Pancreas (tissue), 10 donors: Measurements from ENCODE around the gene PFAS. TPM values are rescaled to one million over a fixed set of nuclear protein-coding genes. Genes with fewer than 3 reads are reported as not detected.

Experiments used
- ATAC-seq, 4 donors: fragments of 200-7000 bp; cut with Tn5 transposase; one replicate each; pipeline versions ENCODE4 v1.8.0 to v1.9.1; 2020; ENCODE audit warnings: mild to moderate bottlenecking in 4 of 4, moderate library complexity in 4 of 4
- DNase-seq, 6 donors: peaks; one replicate each; pipeline ENCODE4 v3.0.0-alpha.2; 2020
- FAIRE-seq: peaks from 2 replicates; lab custom pipeline; 2012; peaks lifted over from hg19 to GRCh38; lab: Jason Lieb, UNC
- H3K27ac ChIP-seq, 4 donors: fragments of 200-600 bp; sonication (generic); 1 replicate in 3 of 4; 2 replicates in 1 of 4; pipeline versions ENCODE4 v1.5.0 to v1.8.0; 2020
- H3K27me3 ChIP-seq, 4 donors: fragments of 200-600 bp; one replicate each; pipeline ENCODE4 v1.8.0; 2021
- H3K36me3 ChIP-seq, 3 donors: fragments of 200-600 bp; sonication (generic) in 1 of 3; one replicate each; pipeline versions ENCODE4 v1.5.0 to v1.8.0; 2020 to 2021
- H3K4me1 ChIP-seq, 3 donors: fragments of 200-600 bp; one replicate each; pipeline ENCODE4 v1.8.0; 2021
- H3K4me3 ChIP-seq, 4 donors: fragments of 200-600 bp; sonication (generic) in 2 of 4; one replicate each; pipeline versions ENCODE4 v1.5.0 to v1.8.0; 2020 to 2021
- H3K9me3 ChIP-seq, 4 donors: fragments of 200-600 bp; one replicate each; pipeline ENCODE4 v1.8.0; 2021
- CTCF ChIP-seq, 4 donors: fragments of 200-600 bp; sonication (generic) in 3 of 4; IDR thresholded peaks; one replicate each; pipeline versions ENCODE4 v1.5.0 to v1.8.0; 2021; ENCODE audit warnings: antibody characterized with exemption in 4 of 4
- WGBS, 2 donors: extraction: QIAGEN DNeasy Blood & Tissue Kit; methylation state at CpG; one replicate each; pipeline ENCODE4 v1.1.7; 2013; 5-methylcytosine and 5-hydroxymethylcytosine counted together
- intact Hi-C, 3 donors: fragments of 100-400 bp; cut with DNase I; formaldehyde crosslinking; loops; one replicate each; pipeline versions ENCODE4 v1.11.1 to v1.14.2; 2022
- polyA plus RNA-seq, 2 donors: library from polyadenylated mRNA; stranded (reverse); fragments of 200-250 nt; gene quantifications; one replicate each; pipeline ENCODE4 v1.2.3, GENCODE V29; 2013
- total RNA-seq, 6 donors: library from RNA; stranded (reverse); fragmentation: NEBNext Ultra II Directional in 4 of 6; extraction: Animal tissue kit (Norgen Biotek cat#: 25700) in 4 of 6; gene quantifications; one replicate each; pipeline versions ENCODE4 v1.2.1 to v1.2.4, GENCODE V29; 2021 to 2023
- donor health status: healthy with polysubstance abuse.
- donor health status: DM: no; HTN: no; CAD: no; lungs with moderate emphysema.
- donor health status: DM: no; HTN: no; CAD: no.
- donor health status: control.
- donor health status: control.
- donor health status: Bipolar disorder and iron deficiency.
- donor health status: DM: yes; HTN: yes; CAD: no.
- donor health status: DM: no; HTN: no; CAD: no.
- donor health status: DM: no; HTN: no; CAD: no.
- donor health status: DM: yes; HTN: yes; CAD: no.

PFAS gene
- total and polyA plus RNA-seq, 8 donors = 11.5 to 21.4 (median 18.7) TPM

GRCh38 chr17:8312251-8312650 lies 63.2 kb downstream of the PFAS start:
- no peak for TF ChIP-seq CTCF (IDR thresholded peaks at IDR 0.05)
- H3K4me3 ChIP-seq = no peak overlapping the region
- FAIRE-seq (no peak), ATAC-seq (no peak), DNase-seq (peak in 1 of 6 donors; percentile 58)
- intact Hi-C loops = no loop called here
- H3K4me1 ChIP-seq = no peaks in the 10 kb centered on the region
- H3K27me3 ChIP-seq = no peaks in the 10 kb centered on the region
- no peak overlapping the region for H3K27ac ChIP-seq
- H3K36me3 ChIP-seq = no peaks in the 10 kb centered on the region
- WGBS, 2 donors = 53 to 59% methylated on average over 13 of the region's 13 CpGs
- H3K9me3 ChIP-seq = no peaks in the 10 kb centered on the region

DNA sequence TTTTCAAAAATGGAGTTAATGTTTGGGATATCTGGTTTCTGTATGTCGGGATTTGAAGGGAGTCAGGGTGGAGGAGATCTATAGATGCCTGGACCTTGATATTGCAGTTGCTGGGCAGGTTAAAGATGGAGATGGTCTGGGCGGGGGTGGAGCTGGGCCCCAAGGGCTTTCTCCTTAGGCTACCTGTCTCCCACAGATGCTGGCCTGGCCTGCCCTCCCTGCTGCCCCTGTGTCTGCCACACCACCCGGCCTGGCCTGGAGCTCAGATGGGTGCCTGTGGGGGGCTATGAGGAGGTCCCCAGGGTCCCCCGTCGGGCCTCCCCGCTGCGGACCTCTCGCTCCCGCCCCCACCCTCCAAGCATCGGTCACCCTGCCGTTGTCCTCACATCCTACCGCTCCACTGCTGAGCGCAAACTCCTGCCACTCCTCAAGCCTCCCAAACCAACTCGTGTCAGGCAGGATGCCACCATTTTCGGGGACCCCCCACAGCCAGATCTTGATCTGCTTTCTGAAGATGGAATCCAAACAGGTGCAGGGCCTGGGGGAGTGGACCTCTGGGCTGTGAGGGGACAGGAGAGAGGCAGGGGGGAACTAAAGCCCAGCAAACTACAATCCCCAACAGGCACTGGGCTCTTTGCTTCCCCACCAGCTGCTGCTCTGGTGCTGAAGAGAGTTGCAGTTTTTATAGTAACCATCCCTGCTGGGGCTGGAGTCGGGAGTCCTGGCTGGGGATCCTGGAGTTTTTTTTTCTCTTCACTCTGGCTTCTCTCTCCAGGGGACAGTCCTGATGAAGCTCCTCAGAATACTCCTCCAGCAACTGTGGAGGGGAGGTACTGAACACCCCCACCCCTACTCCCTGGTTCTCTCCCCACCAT lies 63.9 kb downstream of the PFAS start:
- Histone ChIP-seq H3K27me3 (no peaks in the 10 kb centered on the region), H3K9me3 (no peaks in the 10 kb centered on the region), H3K4me3 (no peak overlapping the region), H3K36me3 (no peaks in the 10 kb centered on the region), H3K4me1 (no peaks in the 10 kb centered on the region), H3K27ac (no peak overlapping the region)
- DNase-seq (peak in 1 of 6 donors; percentile 39), ATAC-seq (no peak), FAIRE-seq (no peak)
- WGBS, 2 donors = 33 to 49% methylated on average over 14 to 16 of the region's 16 CpGs
- intact Hi-C loops = no loop called here
- no peak for TF ChIP-seq CTCF (IDR thresholded peaks at IDR 0.05)

- H3K27me3 ChIP-seq = no peaks in the 10 kb centered on the region
- no peak for TF ChIP-seq CTCF (IDR thresholded peaks at IDR 0.05)
- no peaks in the 10 kb centered on the region for H3K4me1 ChIP-seq
- peak in 1 of 6 donors; percentile 42 for DNase-seq
- ATAC-seq = peak in 3 of 4 donors; percentile 54 to 63 (median 59)
- H3K27ac ChIP-seq = no peak overlapping the region
- no peaks in the 10 kb centered on the region for H3K36me3 ChIP-seq
- peak overlapping the region in 1 of 4 donors; percentile 7 for H3K4me3 ChIP-seq
- H3K9me3 ChIP-seq = no peaks in the 10 kb centered on the region
- 15% methylated on average over 24 to 29 of the region's 29 CpGs for WGBS, 2 donors
- FAIRE-seq = no peak
- intact Hi-C loops = no loop called here
Measured at GRCh38 chr17:8314797-8315763, 66.0 kb downstream of the PFAS start.

DNA sequence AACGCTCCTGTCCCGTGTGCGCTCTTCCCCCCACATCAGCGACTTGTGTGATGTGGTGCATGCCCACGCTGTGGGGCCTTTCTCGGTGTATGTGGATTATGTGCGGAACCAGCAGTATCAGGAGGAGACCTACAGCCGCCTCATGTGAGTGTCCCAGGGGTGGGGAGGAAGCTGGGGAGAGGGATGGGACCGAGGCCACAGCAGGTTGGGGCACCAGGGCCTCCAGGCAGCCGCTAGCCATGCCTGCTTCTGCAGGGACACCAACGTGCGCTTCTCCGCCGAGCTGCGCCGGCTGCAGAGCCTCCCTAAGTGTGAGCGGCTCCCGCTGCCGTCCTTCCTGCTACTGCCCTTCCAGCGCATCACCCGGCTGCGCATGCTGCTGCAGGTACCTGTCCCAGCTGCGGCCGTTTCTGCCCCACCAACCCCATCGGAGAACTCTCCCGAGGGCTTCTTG lies 66.7 kb downstream of the PFAS start:
- peak in 2 of 4 donors; percentile 19 to 24 for ATAC-seq
- H3K4me3 ChIP-seq = no peak overlapping the region
- no peak for TF ChIP-seq CTCF (IDR thresholded peaks at IDR 0.05)
- H3K27me3 ChIP-seq = no peaks in the 10 kb centered on the region
- peak in 1 of 6 donors; percentile 67 for DNase-seq
- no peak overlapping the region for H3K27ac ChIP-seq
- 46 to 52% methylated on average over 23 to 26 of the region's 26 CpGs for WGBS, 2 donors
- H3K36me3 ChIP-seq = no peaks in the 10 kb centered on the region
- no peaks in the 10 kb centered on the region for H3K4me1 ChIP-seq
- H3K9me3 ChIP-seq = no peaks in the 10 kb centered on the region
- intact Hi-C loops = no loop called here
- no peak for FAIRE-seq
